ENCODE measurements around the gene ANKUB1.

The ANKUB1 gene

DNA sequence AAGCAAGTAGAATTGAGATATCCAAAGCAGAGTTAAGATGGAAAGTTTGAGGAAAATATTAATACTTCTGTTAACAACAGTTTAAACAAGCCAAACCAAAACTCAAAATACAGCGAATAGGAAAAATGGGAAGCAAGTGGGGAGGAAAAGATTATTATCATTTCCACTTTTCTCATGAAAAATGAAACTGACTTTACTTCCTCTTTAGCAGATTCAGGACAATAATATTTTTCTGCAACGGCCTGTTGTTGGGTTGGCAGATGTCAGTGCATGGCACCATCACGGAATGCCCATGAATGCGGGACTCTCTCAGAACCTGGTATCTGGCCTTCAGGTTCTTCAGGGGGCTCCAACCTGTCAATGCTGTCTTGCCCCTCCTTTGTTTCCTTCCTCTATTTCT lies 11.1 kb downstream of the ANKUB1 start:
- no peak overlapping the region for H3K4me3 ChIP-seq (replicated peaks in 1 of 2; ENCODE audit: low read depth in 2 of 2, low read length in 2 of 2)
- TF ChIP-seq, protein P1, sequence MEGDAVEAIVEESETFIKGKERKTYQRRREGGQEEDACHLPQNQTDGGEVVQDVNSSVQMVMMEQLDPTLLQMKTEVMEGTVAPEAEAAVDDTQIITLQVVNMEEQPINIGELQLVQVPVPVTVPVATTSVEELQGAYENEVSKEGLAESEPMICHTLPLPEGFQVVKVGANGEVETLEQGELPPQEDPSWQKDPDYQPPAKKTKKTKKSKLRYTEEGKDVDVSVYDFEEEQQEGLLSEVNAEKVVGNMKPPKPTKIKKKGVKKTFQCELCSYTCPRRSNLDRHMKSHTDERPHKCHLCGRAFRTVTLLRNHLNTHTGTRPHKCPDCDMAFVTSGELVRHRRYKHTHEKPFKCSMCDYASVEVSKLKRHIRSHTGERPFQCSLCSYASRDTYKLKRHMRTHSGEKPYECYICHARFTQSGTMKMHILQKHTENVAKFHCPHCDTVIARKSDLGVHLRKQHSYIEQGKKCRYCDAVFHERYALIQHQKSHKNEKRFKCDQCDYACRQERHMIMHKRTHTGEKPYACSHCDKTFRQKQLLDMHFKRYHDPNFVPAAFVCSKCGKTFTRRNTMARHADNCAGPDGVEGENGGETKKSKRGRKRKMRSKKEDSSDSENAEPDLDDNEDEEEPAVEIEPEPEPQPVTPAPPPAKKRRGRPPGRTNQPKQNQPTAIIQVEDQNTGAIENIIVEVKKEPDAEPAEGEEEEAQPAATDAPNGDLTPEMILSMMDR (IDR thresholded peaks at IDR 0.05; ENCODE audit: low read depth, low read length), result no peak
- DNase-seq (ENCODE audit: low read depth in 2 of 2), result no peak

DNA sequence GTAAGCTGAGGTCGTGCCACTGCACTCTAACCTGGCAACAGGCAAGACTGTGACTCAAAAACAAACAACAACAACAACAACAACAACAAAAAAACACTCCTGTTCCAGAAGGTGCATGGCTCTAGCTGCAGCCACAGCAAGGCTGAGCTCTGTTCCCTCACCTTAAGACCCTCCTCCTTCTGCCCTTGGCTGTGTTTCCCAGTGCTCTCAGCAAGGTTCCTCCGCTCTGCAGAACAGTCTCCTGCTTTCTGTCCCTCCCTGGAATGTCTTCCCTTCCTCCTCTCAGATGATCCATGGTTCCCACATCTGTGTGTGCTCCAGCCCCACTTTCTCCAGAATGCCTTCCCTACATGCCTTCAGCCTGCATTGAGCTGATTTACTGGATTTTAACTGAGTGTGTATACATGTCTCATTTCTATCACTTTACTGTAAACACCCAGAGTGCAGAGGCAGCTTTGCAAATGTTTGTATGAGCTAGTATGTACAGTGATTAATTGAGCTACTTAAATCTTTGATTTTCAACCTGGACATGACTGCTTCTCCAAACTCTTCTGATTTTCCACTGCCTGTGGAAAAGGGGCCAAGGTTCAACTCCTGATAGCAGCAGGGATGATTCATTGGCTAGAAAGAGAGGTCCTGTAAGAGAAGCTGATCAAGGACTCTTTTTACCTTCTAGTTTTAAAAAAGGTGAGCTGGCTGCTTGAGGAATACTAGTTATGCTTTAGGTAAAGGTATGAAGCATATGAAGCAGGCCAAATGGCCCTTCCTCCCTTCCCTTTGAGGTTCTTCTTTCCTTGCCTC lies 14.7 kb downstream of the ANKUB1 start:
- TF ChIP-seq, protein P1 (IDR thresholded peaks at IDR 0.05; ENCODE audit: low read depth, low read length), result no peak
- DNase-seq (ENCODE audit: low read depth in 2 of 2), result no peak
- no peak overlapping the region for H3K4me3 ChIP-seq (replicated peaks in 1 of 2; ENCODE audit: low read depth in 2 of 2, low read length in 2 of 2)

DNA sequence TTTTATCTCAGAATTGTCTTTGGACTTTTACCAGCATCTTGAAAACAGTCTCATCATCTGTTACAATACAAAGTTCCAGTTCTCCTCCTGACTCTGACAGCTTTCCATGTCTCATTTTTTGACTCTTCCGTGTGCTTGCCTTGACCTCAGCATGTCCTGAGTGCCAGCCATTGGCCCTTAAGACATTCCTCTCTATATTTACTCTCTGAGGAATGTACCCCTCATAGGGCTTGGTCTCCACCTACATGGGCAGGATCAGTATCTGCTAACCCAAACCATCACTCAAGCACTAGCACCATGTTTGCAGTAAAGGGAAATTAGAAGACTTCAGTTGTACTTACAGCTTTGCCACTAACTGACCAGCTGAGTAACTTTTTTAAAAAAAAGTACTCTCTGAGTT lies 16.2 kb downstream of the ANKUB1 start:
- TF ChIP-seq, protein P1 (IDR thresholded peaks at IDR 0.05; ENCODE audit: low read depth, low read length), result no peak
- no peak overlapping the region for H3K4me3 ChIP-seq (replicated peaks in 1 of 2; ENCODE audit: low read depth in 2 of 2, low read length in 2 of 2)
- no peak for DNase-seq (ENCODE audit: low read depth in 2 of 2)

DNA sequence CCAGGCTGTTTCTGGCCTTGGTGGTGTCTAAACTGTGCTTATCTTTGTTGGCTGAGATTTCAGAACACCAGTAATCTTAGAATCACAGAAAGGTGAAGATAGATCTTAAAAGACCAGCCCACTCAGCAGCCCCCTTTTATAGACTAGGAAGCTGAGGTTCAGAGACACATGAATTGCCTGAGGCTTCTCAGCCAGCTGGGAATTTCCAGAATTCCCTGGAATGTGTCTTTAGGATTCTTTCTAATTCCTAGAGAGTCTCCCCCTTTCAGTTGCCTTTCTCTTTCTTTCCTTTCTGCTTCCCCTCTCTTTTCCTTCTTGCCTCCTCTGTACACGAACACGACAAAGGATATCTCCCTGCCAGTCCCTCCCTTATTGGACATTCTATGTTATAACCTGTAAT lies 19.5 kb downstream of the ANKUB1 start:
- H3K4me3 ChIP-seq (replicated peaks in 1 of 2; ENCODE audit: low read depth in 2 of 2, low read length in 2 of 2), result no peak overlapping the region
- DNase-seq (ENCODE audit: low read depth in 2 of 2), result no peak

DNA sequence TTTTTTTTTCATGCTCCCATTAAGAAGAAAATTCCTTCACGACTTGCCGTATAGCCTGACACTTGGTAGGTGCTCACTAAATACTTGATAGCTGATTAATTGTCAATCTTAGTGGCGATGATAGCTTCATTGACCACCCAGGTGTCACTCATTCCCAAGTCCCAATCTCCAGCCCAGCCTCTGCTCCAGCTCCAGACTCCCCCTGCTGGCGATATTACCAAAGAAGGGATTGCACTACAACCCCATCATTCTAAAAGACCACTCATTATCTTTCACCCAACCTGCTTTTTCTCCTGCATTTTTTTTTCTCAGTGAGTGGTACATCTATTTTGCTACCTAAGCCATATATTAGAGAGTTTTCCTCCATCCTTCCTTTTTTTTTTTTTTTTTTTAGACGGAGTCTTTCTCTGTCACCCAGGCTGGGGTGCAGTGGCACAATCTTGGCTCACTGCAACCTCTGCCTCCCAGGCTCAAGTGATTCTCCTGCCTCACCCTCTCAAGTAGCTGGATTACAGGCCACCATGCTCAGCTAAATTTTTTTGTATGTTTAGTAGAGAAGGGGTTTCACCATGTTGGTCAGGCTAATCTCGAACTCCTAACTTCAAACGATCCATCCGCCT lies 20.6 kb downstream of the ANKUB1 start:
- H3K4me3 ChIP-seq (replicated peaks in 1 of 2; ENCODE audit: low read depth in 2 of 2, low read length in 2 of 2), result no peak overlapping the region
- peak; percentile 47 to 59 for DNase-seq (ENCODE audit: low read depth in 2 of 2)
- TF ChIP-seq, protein P1 (IDR thresholded peaks at IDR 0.05; ENCODE audit: low read depth, low read length), result peak; percentile 90

More for the DNA sequence above, 19.5 kb downstream of the ANKUB1 start:
- TF ChIP-seq, protein P1 (IDR thresholded peaks at IDR 0.05; ENCODE audit: low read depth, low read length), result no peak

DNA sequence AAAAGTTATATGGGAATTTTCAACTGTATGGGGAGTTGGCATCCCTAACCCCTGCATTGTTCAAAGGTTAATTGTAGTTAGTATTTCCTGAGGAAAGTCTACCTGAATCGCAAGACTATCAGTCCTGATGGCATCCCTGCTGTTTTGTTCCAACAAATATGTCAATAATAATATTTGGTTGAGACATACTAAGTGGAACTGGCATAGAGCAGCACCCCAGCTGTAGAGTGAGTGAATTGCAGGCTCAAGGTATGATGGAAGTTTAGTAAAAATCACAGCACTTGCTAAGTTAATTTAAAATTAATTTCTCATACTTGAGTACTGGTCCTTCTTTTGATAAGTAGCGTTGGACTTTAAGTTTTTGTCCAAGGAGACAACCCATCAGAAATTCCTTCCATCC lies 22.1 kb downstream of the ANKUB1 start:
- no peak overlapping the region for H3K4me3 ChIP-seq (replicated peaks in 1 of 2; ENCODE audit: low read depth in 2 of 2, low read length in 2 of 2)
- TF ChIP-seq, protein P1 (IDR thresholded peaks at IDR 0.05; ENCODE audit: low read depth, low read length), result peak; percentile 3
- no peak for DNase-seq (ENCODE audit: low read depth in 2 of 2)
